Activated CD8-positive, alpha-beta T cell treated with anti-CD3 and anti-CD28 coated beads, Interleukin-2, amount 10 ng/mL, durations not matched to agents 7 days and 5 days (primary cell): ENCODE results near the gene MTIF2. TPM values are rescaled to one million over a fixed set of nuclear protein-coding genes. Genes with fewer than 3 reads are reported as not detected.
A peak's percentile ranks its signal among the peaks of the same experiment; 100 is the strongest.

ENCODE experiments used
- ATAC-seq: fragments of 150-1000 bp; cut with Tn5 transposase; one replicate; pipeline ENCODE4 v1.10.0; 2021; ENCODE audit warnings: moderate library complexity
- CTCF ChIA-PET: fragments of 350-600 bp; sonication (Branson Sonifier 250); formaldehyde crosslinking; loops from one replicate; lab custom pipeline; 2021; ENCODE audit warnings: antibody characterized with exemption; lab: Charles Lee
- POLR2A ChIA-PET: fragments of 350-600 bp; sonication (Branson Sonifier 250); formaldehyde crosslinking; loops from one replicate; lab custom pipeline; 2021; ENCODE audit warnings: antibody characterized with exemption; lab: Charles Lee
- DNase-seq: peaks from one replicate; pipeline ENCODE4 v3.0.0-alpha.2; 2020
- H3K27ac Mint-ChIP-seq: one replicate; pipeline ENCODE4 v1.8.0; 2021; ENCODE audit warnings: mild to moderate bottlenecking, mixed read lengths
- H3K27me3 Mint-ChIP-seq: one replicate; pipeline ENCODE4 v1.8.0; 2021; ENCODE audit warnings: low read depth, mixed read lengths
- H3K36me3 Mint-ChIP-seq: one replicate; pipeline ENCODE4 v1.8.0; 2021; ENCODE audit warnings: low read depth, mixed read lengths
- H3K4me1 Mint-ChIP-seq: one replicate; pipeline ENCODE4 v1.8.0; 2021; ENCODE audit warnings: low read depth, mixed read lengths
- H3K4me3 Mint-ChIP-seq: one replicate; pipeline ENCODE4 v1.8.0; 2021; ENCODE audit warnings: mild to moderate bottlenecking, mixed read lengths
- H3K9me3 Mint-ChIP-seq: one replicate; pipeline ENCODE4 v1.8.0; 2022; ENCODE audit warnings: mixed read lengths; ENCODE audit not compliant: insufficient read depth
- total RNA-seq, 2 experiments: library from RNA; stranded (reverse); gene quantifications; one replicate each; pipeline ENCODE4 v1.2.3, GENCODE V29; 2021

Gene MTIF2
- total RNA-seq, 2 experiments from 2014 or later: 26.1 to 28.5 TPM

DNA sequence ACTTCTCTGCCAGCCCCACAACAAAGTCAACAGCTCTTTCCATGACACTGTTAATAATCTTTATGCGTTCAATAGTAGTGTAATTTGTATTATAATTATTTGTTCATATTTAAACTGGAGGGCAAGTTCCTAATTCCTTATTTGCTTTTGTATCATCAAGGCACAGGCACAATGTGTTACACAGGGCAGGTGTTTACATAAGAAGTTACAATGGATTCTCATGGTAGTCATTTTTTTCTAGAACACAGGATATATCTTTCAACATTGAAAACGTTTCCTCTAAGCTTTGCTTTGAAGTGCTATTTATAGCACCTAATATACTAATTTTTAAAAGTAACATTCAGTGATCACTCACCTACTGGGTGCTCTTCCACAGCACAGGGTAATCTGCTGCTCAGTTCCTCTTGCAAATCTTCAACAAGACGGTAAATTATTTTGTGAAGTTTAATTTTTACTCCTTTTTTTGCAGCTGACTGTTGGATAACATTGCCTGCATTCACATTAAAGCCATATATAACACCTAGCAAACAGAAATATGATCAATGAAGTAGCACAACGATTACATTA is 29.3 kb downstream of the MTIF2 start:
- ATAC-seq (no peak), DNase-seq (no peak)
- Mint-ChIP-seq H3K9me3 (no peaks in the 10 kb centered on the region), H3K4me1 (peaks cover 19% of the 10 kb centered on the region), H3K27ac (no peak overlapping the region), H3K27me3 (no peaks in the 10 kb centered on the region), H3K36me3 (peaks cover 45% of the 10 kb centered on the region), H3K4me3 (no peak overlapping the region)
- ChIA-PET POLR2A (no interaction called here), CTCF (no interaction called here)

DNA sequence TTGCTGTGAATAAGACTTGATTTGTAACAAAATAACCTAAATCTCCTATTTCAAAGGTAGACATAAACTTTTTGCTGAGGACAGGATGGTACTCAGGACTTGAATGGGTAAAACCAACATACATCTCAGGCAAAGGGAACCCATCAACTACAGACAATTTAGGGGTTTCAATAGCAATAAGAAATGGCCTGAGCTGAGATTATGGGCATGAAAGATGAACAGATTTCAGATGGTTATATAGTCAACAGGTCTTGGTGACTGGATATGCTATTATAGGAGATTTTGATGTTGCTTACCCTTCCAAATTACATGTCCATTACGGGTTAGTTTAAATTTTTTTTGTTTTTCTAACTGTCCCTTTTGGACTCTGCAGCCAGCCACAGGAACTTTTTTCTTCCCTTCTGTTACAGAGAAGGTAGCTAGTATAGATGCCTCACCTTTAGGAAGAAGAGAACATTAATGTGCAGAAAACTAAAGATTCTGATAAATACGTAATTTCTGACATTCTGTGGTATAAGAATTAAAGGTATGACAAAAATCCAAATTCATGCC is 32.0 kb downstream of the MTIF2 start:
- Mint-ChIP-seq H3K27me3 (no peaks in the 10 kb centered on the region), H3K27ac (no peak overlapping the region), H3K9me3 (no peaks in the 10 kb centered on the region), H3K4me1 (peaks cover 36% of the 10 kb centered on the region), H3K36me3 (peaks cover 59% of the 10 kb centered on the region), H3K4me3 (no peak overlapping the region)
- DNase-seq (no peak), ATAC-seq (no peak)
- ChIA-PET POLR2A (interaction anchor here (0.7 to 1.4 kb wide), 3 partner anchors 23 to 1121 kb away, joined by 3 read pairs; no protein-coding TSS in a partner anchor), CTCF (no interaction called here)

- Mint-ChIP-seq H3K36me3 (peaks cover 61% of the 10 kb centered on the region), H3K4me1 (peaks cover 43% of the 10 kb centered on the region), H3K27me3 (no peaks in the 10 kb centered on the region), H3K4me3 (no peak overlapping the region), H3K9me3 (no peaks in the 10 kb centered on the region), H3K27ac (no peak overlapping the region)
- POLR2A ChIA-PET: interaction anchor here (1.4 kb wide), 1 partner anchor 32 kb away, joined by 3 read pairs; no protein-coding TSS in a partner anchor
- DNase-seq: no peak
- CTCF ChIA-PET: no interaction called here
- no peak for ATAC-seq
Observed at GRCh38 chr2:55235724-55236538, 33.1 kb downstream of the MTIF2 start.

DNA sequence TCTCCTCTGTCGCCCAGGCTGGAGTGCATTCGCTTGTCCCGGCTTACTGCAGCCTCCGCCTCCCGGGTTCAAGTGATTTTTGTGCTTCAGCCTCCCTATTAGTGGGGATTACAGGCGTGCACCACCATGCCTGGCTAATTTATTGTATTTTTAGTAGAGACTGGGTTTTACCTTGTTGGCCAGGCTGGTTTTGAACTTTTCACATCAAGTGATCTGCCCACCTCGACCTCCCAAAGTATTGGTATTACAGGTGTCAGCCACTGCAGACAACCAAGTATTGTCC is 35.4 kb downstream of the MTIF2 start:
- Mint-ChIP-seq H3K9me3 (no peaks in the 10 kb centered on the region), H3K4me3 (peak overlapping the region; percentile 100)
- ATAC-seq: no peak

GRCh38 chr2:55232863-55233657 is 36.0 kb downstream of the MTIF2 start:
- no peaks in the 10 kb centered on the region for H3K9me3 Mint-ChIP-seq
- POLR2A ChIA-PET: interaction anchor here (0.5 to 1.5 kb wide), 12 partner anchors 9 to 673 kb away, joined by 3 to 12 read pairs (median 4); partner anchors contain the start of genes MTIF2, PPP4R3B and RTN4
- H3K4me1 Mint-ChIP-seq: peaks cover 58% of the 10 kb centered on the region
- H3K4me3 Mint-ChIP-seq: peak overlapping the region; percentile 100
- peak; percentile 57 for DNase-seq
- peak overlapping the region; percentile 97 for H3K27ac Mint-ChIP-seq
- CTCF ChIA-PET: no interaction called here
- no peaks in the 10 kb centered on the region for H3K27me3 Mint-ChIP-seq
- ATAC-seq: peak; percentile 41
- peaks cover 58% of the 10 kb centered on the region for H3K36me3 Mint-ChIP-seq

More for the DNA sequence above, 35.4 kb downstream of the MTIF2 start:
- ChIA-PET POLR2A (no interaction called here), CTCF (no interaction called here)
- peaks cover 52% of the 10 kb centered on the region for H3K4me1 Mint-ChIP-seq
- H3K27ac Mint-ChIP-seq: peak overlapping the region; percentile 97
- no peaks in the 10 kb centered on the region for H3K27me3 Mint-ChIP-seq
- H3K36me3 Mint-ChIP-seq: peaks cover 57% of the 10 kb centered on the region
- no peak for DNase-seq

DNA sequence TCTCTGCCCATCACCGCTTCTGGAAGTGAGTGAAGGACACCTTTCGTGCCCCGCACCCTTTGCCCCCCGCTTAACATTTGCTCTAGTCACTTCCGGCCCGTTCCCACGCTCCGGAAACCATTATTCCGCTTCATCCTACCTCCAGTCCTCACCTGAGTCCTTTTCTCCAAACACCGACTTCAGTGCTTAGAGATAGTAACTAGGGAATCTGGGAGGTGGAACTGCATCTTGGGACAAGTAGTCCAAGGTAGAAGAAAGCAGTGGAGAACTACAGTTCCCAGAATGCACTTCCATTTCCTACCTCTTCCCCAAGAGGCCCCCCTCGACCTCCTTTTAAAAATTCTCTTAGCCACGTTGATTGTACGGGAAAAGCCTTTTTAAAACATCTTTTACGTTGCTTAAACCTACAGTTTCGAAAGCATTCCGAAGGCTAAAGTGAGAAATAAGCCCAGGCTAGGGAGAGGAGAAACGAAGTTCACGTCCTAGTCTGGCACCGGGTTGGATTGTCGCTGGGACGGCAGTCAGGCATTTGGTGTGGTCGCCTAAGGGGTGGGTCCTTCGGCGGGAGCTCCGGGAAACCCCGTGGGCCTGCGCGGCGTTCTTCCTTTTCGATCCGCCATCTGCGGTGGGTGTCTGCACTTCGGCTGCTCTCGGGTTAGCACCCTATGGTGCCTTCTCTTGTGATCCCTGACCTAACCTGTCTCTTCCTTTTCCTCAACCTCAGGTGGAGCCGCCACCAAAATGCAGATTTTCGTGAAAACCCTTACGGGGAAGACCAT is 36.8 kb downstream of the MTIF2 start, which contains the start of the genes CLHC1 and RPS27A:
Gene CLHC1, minus strand, starts transcription at position 210 of the 779 bp plus-strand sequence. CDS start 9,882 bp downstream, outside the sequence.
Gene RPS27A, plus strand, starts transcription at position 605 of the 779 bp plus-strand sequence. Its CDS starts 137 bp downstream, at position 742.
- ChIA-PET CTCF (no interaction called here), POLR2A (interaction anchor here (0.6 to 1.5 kb wide), 11 partner anchors 8 to 673 kb away, joined by 3 to 12 read pairs (median 5); partner anchors contain the start of genes MTIF2, PPP4R3B and RTN4)
- Mint-ChIP-seq H3K27me3 (no peaks in the 10 kb centered on the region), H3K4me3 (peak within 1 kb of the TSS; percentile 100), H3K27ac (peak within 1 kb of the TSS; percentile 97), H3K9me3 (no peaks in the 10 kb centered on the region), H3K4me1 (peaks cover 63% of the 10 kb centered on the region), H3K36me3 (peaks cover 62% of the 10 kb centered on the region)
- DNase-seq: peak; percentile 94
- ATAC-seq: peak; percentile 80

GRCh38 chr2:55231546-55232083 is 37.4 kb downstream of the MTIF2 start:
- ATAC-seq: no peak
- ChIA-PET CTCF (no interaction called here), POLR2A (no interaction called here)
- no peak for DNase-seq
- no peaks in the 10 kb centered on the region for H3K9me3 Mint-ChIP-seq
- peak overlapping the region; percentile 97 for H3K27ac Mint-ChIP-seq
- H3K36me3 Mint-ChIP-seq: peaks cover 59% of the 10 kb centered on the region
- H3K4me3 Mint-ChIP-seq: peak overlapping the region; percentile 100
- peaks cover 66% of the 10 kb centered on the region for H3K4me1 Mint-ChIP-seq
- H3K27me3 Mint-ChIP-seq: no peaks in the 10 kb centered on the region

DNA sequence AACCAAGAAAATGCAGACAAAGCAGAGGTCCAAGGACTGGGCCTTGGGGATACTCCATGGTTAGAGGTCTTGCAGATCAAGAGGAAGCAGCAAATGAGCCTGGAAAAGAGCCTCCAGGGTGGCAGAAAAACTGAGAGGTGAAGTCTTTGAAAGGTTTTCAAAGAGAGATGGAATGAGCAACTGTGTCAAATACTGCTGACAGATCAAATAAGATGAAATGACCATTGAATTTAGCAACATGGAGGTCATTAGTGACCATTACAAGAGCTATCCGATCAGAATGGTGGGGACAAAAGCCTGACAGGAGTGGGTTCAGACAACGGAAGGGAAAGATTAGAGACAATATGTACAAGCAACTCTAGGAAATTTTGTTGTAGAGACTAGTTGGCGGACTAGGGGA is 38.5 kb downstream of the MTIF2 start:
- no peak for DNase-seq
- Mint-ChIP-seq H3K4me3 (peak overlapping the region; percentile 100), H3K27ac (no peak overlapping the region), H3K4me1 (peaks cover 63% of the 10 kb centered on the region), H3K36me3 (peaks cover 51% of the 10 kb centered on the region), H3K27me3 (no peaks in the 10 kb centered on the region), H3K9me3 (no peaks in the 10 kb centered on the region)
- ChIA-PET POLR2A (no interaction called here), CTCF (no interaction called here)
- no peak for ATAC-seq

- Mint-ChIP-seq H3K27ac (no peak overlapping the region), H3K9me3 (no peaks in the 10 kb centered on the region), H3K36me3 (peaks cover 38% of the 10 kb centered on the region), H3K27me3 (no peaks in the 10 kb centered on the region), H3K4me3 (no peak overlapping the region), H3K4me1 (peaks cover 53% of the 10 kb centered on the region)
- ATAC-seq (no peak), DNase-seq (no peak)
- POLR2A ChIA-PET: no interaction called here
- CTCF ChIA-PET: no interaction called here
Observed at GRCh38 chr2:55229221-55229620, 39.8 kb downstream of the MTIF2 start.

DNA sequence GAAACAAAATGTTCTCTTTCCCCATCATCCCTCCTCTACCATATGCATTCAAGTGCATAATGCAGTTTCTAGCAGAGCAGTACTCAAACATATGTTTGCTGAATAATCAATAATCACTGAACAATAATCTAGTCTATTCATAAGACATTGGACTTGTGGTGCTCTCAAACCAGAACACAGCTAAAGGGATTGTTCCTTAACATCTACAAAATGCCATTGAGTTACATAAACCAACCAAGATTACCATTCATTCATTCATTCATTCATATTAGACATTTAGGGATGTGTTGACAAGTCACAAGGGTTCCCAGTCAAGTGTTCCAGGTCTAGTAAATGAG is 40.8 kb downstream of the MTIF2 start:
- no peaks in the 10 kb centered on the region for H3K9me3 Mint-ChIP-seq
- ChIA-PET CTCF (no interaction called here), POLR2A (interaction anchor here (0.6 kb wide), 1 partner anchor 339 kb away, joined by 3 read pairs; no protein-coding TSS in a partner anchor)
- peak overlapping the region; percentile 1 for H3K4me3 Mint-ChIP-seq
- H3K27ac Mint-ChIP-seq: peak overlapping the region; percentile 84
- peaks cover 43% of the 10 kb centered on the region for H3K4me1 Mint-ChIP-seq
- H3K27me3 Mint-ChIP-seq: no peaks in the 10 kb centered on the region
- DNase-seq (no peak), ATAC-seq (no peak)
- H3K36me3 Mint-ChIP-seq: peaks cover 28% of the 10 kb centered on the region
